Fibroblast of lung (primary cell): ENCODE data around the gene CTSA.

ENCODE experiments used
- CTCF ChIP-seq, 2 donors: IDR thresholded peaks in 1 of 2; conservative IDR thresholded peaks in 1 of 2; 1 replicate in 1 of 2; 2 replicates in 1 of 2; pipeline ENCODE4 v1.5.1; 2011 to 2012; ENCODE audit warnings: low read length in 2 of 2, control low read depth in 1 of 2, inconsistent platforms in 1 of 2, low read depth in 1 of 2, mild to moderate bottlenecking in 1 of 2
- EZH2 ChIP-seq: IDR thresholded peaks from 2 replicates; pipeline ENCODE4 v1.5.1; 2012; ENCODE audit warnings: low read length, control low read depth, mild to moderate bottlenecking; ENCODE audit errors: missing control alignments

- TF ChIP-seq CTCF (conservative IDR thresholded peaks at IDR 0.05 in 1 of 2, IDR thresholded peaks at IDR 0.05 in 1 of 2; ENCODE audit: low read depth in 1 of 2, low read length in 2 of 2) (no peak), EZH2 (no peak)
Observed at GRCh38 chr20:45890985-45891983, at the start of gene CTSA, which contains the start of gene NEURL2.
